Stimulated activated CD8-positive, alpha-beta memory T cell treated with anti-CD3 and anti-CD28 coated beads, Interleukin-12 subunit alpha, Interleukin-12 subunit beta, amount 100 ng/mL, for 4 hours (primary cell): ENCODE measurements around the gene GLDN.

Experiments
- DNase-seq: peaks from one replicate; pipeline ENCODE4 v3.0.0-alpha.2; 2020; ENCODE audit warnings: low read depth

Gene GLDN

GRCh38 chr15:51322621-51323296, 18.7 kb upstream of the GLDN start:
- no peak for DNase-seq

DNA sequence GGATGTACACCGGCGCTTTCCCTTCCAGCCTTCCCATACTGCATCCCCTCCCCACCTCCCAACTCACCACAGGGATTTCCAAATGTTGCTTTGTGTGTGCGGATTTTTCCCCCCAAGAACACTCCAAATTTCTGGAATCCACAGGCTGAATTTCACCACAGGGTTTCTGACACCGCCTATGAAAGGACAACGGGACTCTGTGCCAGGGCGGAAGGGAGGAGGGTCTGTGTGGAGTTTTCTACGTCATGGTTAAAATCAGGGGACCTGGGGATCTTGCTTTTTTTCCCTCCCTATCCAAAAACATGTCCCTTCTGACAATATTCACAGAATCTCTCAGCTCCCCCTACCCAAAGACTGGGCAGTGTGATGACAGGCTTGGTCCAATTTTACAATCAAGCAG, 17.7 kb upstream of the GLDN start:
- DNase-seq, result no peak

GRCh38 chr15:51325167-51325566, 16.3 kb upstream of the GLDN start:
- no peak for DNase-seq

GRCh38 chr15:51327081-51327480, 14.4 kb upstream of the GLDN start:
- no peak for DNase-seq

DNA sequence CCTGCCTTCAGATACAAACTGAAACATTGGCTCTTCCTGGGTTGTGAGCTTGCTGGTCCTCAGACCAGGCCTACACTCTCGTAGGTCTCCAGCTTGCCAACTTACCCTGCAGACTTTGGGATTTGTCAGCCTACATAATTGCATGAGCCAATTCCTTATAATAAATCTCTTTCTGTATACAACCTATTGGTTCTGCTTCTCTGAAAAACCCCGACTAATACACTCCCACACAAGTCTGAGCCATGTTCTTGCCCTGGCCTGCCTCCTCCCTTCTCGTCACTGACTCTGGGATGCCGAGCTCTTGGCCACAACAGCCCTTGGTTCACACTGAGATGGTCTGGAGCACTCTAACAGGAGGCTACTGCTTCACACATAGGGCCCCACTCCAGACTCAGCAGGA, 12.5 kb upstream of the GLDN start:
- DNase-seq, result no peak

- no peak for DNase-seq
These were observed 10.3 kb upstream of the GLDN start for GRCh38 chr15:51331141-51331540.

- DNase-seq, result no peak
These were observed 9.0 kb upstream of the GLDN start for GRCh38 chr15:51332206-51333147.

- DNase-seq, result no peak
These were observed 7.9 kb upstream of the GLDN start for GRCh38 chr15:51333571-51333970.

DNA sequence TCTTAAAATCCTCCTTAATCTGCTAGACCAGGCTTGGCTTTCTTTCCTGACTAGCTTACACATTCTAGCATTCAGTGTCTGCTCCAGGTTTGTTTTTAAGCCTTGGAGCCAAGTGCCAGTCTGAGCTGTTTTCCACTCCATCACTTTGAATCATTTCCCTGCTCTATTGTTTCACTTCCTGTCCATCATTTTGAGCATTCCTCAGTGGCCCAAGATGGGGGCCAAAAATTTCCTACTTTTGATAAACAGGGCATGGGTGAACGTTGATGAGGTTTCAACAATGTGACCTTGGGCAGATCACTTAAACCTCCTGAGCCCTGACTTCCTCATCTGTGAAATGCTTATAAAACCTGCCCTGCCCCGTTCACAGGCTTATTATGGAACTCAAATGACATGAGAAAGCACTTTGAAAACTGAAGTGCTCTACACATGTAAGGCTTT, 7.4 kb upstream of the GLDN start:
- no peak for DNase-seq

DNA sequence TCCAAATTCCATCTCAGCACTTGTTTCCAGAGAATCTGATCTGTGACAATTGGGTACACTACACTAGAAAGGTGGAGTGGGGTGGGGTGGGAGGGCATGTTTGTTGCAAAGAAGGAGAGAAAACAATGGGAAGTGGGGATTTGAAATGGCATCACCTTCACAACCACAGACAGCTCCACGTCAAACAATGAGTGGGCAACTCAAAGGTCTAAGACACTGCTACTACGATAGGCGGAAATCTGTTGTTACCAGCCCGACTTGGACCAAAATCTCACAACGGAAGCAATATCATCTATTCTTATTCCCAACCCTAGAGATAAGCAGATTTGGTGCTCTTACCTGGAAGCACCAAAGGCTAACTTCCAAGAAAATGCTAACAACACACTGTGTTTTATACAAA, 6.4 kb upstream of the GLDN start:
- DNase-seq, result no peak

DNA sequence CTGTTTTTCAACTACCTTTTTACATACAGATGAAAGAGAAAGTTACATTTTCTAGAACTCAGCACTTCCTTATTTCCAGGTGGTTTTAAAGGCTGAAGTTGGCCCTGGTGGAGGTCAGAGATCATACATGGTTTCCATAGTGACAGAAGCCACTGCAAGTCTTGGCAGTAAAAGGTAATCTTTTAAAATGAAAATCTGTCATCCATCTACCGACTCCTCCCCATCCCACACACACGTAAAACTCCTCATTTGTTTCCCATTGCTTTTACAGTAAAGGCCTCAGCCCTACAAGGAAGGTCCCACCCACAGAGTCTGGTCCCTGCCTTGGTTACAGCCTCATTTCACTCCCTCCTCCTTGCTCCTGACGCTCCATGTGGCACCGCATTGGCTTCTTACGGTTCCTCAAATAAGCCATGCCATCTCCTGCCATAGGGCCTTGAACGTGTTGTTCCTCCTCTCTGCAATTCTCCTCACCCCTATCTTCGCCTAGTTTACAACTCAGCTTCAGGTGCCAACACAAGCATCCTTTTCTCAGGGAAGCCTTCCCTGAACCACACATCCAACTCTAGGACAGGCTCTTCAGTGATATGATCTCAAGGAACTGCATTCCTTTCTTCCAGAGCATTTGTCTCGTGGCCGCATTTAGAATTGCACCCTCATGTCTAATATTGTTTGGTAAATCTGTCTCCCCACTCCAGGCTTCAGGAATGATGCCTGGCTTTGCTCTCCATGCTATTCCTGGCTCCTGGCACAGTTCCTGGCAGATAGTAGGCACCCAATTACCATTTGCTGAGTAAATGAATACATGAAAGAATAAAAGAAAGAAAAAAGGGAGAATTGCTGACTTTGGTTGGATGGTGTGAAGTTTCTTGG, 5.7 kb upstream of the GLDN start:
- DNase-seq, result no peak

GRCh38 chr15:51338496-51338895, 3.0 kb upstream of the GLDN start, which contains the start of gene CYP19A1:
Gene CYP19A1 (minus strand): TSS chr15:51338596. CDS start chr15:51242912, 95,684 bp downstream.
- DNase-seq, result no peak

GRCh38 chr15:51342227-51342999, 958 bp downstream of the GLDN start:
- no peak for DNase-seq

GRCh38 chr15:51343466-51343865, 2.0 kb downstream of the GLDN start:
- DNase-seq, result no peak

DNA sequence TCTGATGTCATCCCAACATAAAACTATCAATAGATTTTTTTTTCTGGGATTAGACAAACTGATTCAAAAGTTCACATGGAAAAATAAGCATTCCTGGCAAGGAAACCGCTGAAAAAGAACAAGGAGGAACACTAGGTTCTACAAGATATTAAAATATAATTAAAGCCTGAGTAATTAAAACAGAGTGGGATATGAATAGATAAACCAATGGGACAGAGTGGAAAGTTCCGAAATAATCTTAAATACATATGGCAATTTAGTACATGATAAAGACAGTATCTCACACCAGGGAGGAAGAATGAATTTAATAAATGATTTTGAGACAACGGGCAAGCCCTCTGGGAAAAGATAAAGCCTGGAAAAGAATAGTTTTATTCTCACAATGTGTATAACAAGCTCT, 4.7 kb downstream of the GLDN start:
- no peak for DNase-seq

DNA sequence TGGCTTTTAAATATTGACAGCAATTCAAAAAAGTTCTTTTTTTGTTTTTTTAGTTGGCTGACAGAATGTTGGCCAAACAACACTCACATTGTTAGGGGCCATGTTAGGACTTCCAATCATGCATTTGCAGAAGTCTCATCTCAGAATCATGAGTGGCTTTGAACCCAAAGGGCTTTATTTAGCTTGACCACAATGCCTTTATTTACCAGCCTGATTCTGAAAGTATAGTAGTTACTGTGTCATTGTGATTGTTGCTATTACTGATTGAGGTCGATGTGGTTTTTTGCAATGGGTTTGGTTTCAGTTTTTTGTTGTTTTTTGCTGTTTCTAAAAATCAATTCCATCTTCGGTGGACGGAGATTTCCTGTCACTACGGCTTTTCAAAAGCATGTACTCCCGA, 7.2 kb downstream of the GLDN start:
- no peak for DNase-seq

DNA sequence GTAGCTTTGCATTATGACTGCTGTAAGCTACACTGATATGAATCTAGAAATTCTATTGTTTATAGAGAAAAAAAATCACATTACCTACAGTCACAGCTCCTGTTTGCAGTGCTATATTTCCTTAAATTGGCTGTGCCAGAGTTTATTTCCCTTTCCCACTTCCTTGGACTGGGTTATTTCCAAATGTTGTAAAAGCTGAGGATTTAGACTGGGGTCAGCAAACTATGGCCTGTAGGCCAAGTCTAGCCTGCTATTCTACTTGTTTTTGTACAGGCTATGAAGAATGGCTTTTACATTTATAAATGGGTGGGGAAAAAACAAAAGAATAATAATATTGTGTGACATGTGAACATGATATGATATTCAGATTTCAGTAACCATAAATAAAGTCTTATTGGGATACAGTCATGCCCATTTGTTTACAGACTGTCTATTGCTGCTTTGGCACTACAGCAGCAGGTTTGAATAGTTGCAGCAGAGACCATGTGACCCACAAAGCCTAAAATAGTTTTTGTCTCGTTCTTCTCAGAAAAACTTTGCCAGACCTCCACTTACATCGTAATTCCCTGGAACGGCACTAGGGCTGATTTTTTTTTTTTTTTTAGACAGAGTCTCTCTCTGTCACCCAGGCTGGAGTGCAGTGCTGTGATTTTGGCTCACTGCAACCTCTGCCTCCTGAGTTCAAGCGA, 7.8 kb downstream of the GLDN start:
- DNase-seq, result no peak

GRCh38 chr15:51350723-51351122, 9.3 kb downstream of the GLDN start:
- no peak for DNase-seq

GRCh38 chr15:51353976-51354375, 12.5 kb downstream of the GLDN start:
- DNase-seq, result no peak

GRCh38 chr15:51355096-51355495, 13.6 kb downstream of the GLDN start:
- DNase-seq, result no peak

GRCh38 chr15:51356147-51356546, 14.7 kb downstream of the GLDN start:
- no peak for DNase-seq
